Left kidney (tissue), 2 donors: Measurements from ENCODE around the gene TRAF7. TPM values are rescaled to one million over a fixed set of nuclear protein-coding genes. Genes with fewer than 3 reads are reported as not detected.
"Not testable (repeated sequence)": the region's sequence is repeated elsewhere in the genome, so short reads cannot be mapped to it uniquely, and the experiment has no call there.

Source experiments
- DNase-seq: peaks from one replicate; pipeline ENCODE4 v3.0.0-alpha.2; 2013
- polyA plus RNA-seq: library from polyadenylated mRNA; unstranded; fragments of 120-200 nt; gene quantifications from one replicate; pipeline ENCODE4 v1.2.1, GENCODE V29; 2013; ENCODE audit not compliant: insufficient read length

Gene TRAF7
- polyA plus RNA-seq, 1 donor, result 55.7 TPM

GRCh38 chr16:2121325-2121724 lies 34.3 kb upstream of the TRAF7 start:
- not testable (repeated sequence) for DNase-seq

- DNase-seq, result no peak
Measured at GRCh38 chr16:2121853-2122252, 33.7 kb upstream of the TRAF7 start.

GRCh38 chr16:2122429-2122828 lies 33.2 kb upstream of the TRAF7 start:
- no peak for DNase-seq

- not testable (repeated sequence) for DNase-seq
Measured at GRCh38 chr16:2122934-2123683, 32.5 kb upstream of the TRAF7 start.

GRCh38 chr16:2123706-2124376 lies 31.7 kb upstream of the TRAF7 start:
- not testable (repeated sequence) for DNase-seq

- not testable (repeated sequence) for DNase-seq
Measured at GRCh38 chr16:2124377-2124693, 31.2 kb upstream of the TRAF7 start.

- DNase-seq, result peak; percentile 61
Measured at GRCh38 chr16:2124694-2125444, 30.7 kb upstream of the TRAF7 start.

- DNase-seq, result not testable (repeated sequence)
Measured at GRCh38 chr16:2125609-2126008, 30.0 kb upstream of the TRAF7 start.

GRCh38 chr16:2126161-2126743 lies 29.3 kb upstream of the TRAF7 start:
- not testable (repeated sequence) for DNase-seq

GRCh38 chr16:2126928-2127556 lies 28.5 kb upstream of the TRAF7 start:
- DNase-seq, result not testable (repeated sequence)

- not testable (repeated sequence) for DNase-seq
Measured at GRCh38 chr16:2127630-2128280, 27.8 kb upstream of the TRAF7 start.

GRCh38 chr16:2129251-2129650 lies 26.3 kb upstream of the TRAF7 start:
- not testable (repeated sequence) for DNase-seq

GRCh38 chr16:2129890-2130447 lies 25.6 kb upstream of the TRAF7 start:
- not testable (repeated sequence) for DNase-seq

GRCh38 chr16:2133797-2134196 lies 21.8 kb upstream of the TRAF7 start:
- DNase-seq, result not testable (repeated sequence)

GRCh38 chr16:2135071-2135470 lies 20.5 kb upstream of the TRAF7 start:
- not testable (repeated sequence) for DNase-seq

- DNase-seq, result peak; percentile 91
Measured at GRCh38 chr16:2135770-2136490, 19.7 kb upstream of the TRAF7 start, which contains the start of gene PKD1. TSS of gene PKD1 (minus strand) at chr16:2135898. CDS start at chr16:2135689, 209 bp downstream.

- DNase-seq, result no peak
Measured at GRCh38 chr16:2142942-2143877, 12.4 kb upstream of the TRAF7 start.

- DNase-seq, result no peak
Measured at GRCh38 chr16:2143878-2144485, 11.6 kb upstream of the TRAF7 start.

- no peak for DNase-seq
Measured at GRCh38 chr16:2145843-2146242, 9.7 kb upstream of the TRAF7 start.
